ENCODE results near the gene PSORS1C1.

The PSORS1C1 gene

DNA sequence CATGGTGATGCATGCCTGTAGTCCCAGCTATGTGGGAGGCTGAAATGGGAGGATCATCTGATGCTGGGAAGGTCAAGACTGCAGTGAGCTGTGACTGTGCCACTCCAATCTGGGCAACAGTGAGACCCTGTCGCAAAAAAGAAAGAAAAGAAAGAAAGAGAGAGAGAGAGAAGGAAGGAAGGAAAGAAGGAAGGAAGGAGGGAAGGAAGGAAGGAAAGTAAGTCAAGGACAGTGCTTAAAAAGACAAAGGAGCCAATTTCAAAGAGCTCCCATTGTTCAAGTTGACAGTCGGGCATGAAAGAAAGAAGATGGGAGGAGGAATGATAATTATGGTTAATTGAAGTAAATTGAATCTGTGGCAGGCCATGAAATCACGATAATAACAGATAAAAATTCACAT lies 18.4 kb upstream of the PSORS1C1 start:
- no peak for DNase-seq (ENCODE audit: low spot score)

DNA sequence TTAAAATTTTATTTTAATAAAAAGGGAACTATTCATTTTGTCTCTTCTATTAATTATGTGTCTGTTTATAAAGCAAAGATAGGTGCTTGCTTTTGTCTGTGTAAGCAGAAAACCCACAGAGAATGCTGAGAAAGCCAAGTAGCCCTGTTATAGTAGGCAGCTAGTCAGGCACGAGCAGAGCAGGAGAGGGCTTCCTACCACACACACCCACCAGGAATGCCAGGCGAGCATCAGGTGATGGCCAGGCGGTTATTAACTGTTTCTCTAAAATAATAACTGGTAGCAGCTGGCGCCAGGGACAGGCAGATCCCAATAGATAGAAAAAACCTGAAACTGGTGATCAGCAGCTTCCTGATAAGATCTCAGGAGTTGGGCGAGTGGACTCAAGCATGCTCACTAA lies 17.9 kb upstream of the PSORS1C1 start:
- no peak for DNase-seq (ENCODE audit: low spot score)

DNA sequence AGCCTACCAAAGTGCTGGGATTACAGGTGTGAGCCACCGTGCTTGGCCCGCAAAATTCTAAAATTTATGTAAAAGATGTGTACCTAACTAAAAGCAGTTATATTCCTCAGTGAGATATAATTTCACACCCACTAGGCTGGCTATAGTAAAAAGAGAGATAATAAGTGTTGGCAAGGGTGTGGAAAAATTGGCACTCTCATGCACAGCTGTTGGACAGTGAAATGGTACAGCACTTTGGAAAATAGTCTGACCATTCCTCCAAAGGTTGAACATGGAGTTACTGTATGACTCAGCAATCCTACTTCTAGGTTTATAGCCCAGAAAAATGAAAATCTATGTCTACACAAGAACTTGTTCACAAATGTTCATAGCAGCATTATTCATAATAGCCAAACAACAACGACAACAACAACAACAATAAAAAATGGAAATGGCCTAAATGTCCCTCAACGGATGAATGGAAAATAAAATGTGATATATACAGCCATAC lies 16.1 kb upstream of the PSORS1C1 start:
- no peak for DNase-seq (ENCODE audit: low spot score)

DNA sequence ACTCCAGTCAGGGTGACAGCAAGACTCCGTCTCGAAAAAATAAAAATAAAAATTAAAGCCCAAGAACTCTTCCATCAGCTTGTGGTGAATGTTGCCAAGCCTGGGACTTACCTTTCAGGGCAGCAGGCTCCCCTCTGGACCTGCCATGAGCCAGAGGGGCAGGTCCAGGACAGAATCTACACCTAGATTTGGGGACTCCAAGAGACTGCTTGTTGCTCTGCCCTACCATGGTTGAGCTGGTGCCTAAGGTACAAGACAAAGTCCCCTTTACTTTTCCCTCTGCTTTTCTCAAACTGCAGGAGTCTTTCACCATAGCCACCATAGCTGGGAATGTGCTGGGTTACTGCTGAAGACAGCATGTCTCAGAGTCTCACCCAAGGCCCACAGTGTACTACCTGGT lies 11.5 kb upstream of the PSORS1C1 start:
- DNase-seq (ENCODE audit: low spot score) = no peak

DNA sequence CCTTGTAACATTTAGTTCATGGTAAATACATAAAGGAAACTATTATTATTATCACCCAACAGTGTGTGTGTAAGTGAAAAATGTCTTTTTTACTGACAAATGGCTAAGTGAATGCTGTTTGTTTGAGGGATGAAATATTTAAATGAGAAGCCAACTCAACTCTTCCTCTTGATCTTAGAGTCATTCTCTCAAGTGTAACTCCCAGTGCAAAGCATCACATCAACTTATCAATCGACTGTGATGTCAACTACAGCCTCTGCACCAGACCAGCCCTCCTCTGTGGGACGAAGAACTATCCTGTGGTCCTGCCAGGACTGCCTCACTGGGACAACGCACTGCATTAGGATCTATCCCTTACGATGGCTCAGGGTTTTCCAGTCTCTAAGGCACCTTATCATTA lies 7.5 kb upstream of the PSORS1C1 start:
- DNase-seq (ENCODE audit: low spot score) = no peak

DNA sequence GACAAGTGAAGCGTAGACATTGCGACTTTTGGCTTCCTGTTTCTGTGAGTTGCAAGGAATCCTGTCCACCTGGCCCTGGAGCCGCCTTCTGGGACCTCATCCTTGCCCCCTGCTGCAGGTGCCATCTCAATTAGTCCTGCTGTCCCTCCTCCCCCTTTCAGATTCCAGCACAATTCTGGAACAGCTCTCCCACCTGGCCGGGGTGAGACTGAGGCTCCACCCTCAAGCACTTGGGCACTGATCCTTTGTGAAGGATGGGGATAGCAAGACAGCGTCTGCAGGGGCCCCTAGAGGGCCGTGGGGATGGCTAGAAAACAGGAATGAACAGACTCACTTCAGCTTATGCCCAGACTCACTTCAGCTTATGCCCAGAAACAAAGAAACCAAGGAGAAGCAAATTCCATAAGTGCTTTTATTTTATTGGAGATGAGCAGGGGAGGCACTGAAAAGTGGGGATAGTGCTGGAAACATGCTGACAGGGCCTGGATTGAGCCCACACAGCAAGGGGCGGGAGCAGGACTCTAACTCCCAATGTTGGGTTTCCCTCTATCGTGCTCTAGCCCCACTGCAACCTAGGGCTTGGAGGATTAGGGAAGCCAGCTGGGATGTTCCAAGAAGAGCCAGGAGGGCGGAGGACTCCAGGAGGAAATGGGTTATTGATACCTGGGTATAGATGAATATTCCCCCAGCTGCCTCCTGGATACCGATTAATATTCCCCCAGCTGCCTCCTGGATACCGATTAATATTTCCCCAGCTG lies 3.6 kb upstream of the PSORS1C1 start:
- DNase-seq (ENCODE audit: low spot score) = no peak

DNA sequence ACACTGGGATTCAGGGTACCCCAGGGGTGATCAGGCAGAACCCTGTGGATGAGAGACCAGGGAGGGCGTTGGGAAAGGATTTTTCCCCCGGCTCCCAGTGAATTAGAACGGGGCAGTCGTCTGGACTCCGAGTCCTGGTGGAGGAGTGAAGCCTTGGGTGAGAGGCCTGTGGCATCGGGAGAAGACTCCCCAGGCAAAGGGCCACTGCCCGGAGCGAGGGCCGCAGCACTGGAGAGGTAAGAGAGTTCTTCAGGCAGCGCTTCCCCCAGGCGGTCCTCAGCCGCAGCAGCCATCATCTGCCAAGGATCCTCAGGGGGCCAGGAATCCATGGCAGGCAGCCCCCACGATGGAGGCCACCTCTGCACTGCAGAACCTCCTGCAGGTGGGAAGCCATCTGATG lies 2.9 kb upstream of the PSORS1C1 start:
- no peak for DNase-seq (ENCODE audit: low spot score)

DNA sequence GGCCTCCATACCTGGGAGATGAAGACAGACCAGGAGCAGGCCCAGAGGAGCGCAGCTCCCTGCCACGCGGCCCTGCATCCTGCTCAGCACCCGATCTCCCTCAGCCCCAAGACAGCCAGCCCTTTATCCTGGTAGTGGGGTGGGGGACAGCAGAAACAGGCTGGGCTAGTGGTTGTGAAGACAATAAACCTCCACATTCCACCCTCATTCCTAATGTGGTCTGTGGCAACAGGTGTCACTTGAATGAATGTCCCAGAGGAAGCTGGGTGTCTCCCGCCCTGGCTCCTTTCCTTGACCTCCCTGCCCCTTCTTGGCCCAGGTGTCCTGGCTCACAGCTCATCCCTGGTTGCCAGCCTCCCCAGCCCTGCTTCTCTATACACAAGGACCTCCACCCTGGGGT lies 2.1 kb upstream of the PSORS1C1 start, which contains the start of gene C6orf15:
TSS of gene C6orf15 (minus strand) at position 98 of the 400 bp plus-strand sequence. CDS start at position 78, 20 bp downstream.
- DNase-seq (ENCODE audit: low spot score) = no peak

DNA sequence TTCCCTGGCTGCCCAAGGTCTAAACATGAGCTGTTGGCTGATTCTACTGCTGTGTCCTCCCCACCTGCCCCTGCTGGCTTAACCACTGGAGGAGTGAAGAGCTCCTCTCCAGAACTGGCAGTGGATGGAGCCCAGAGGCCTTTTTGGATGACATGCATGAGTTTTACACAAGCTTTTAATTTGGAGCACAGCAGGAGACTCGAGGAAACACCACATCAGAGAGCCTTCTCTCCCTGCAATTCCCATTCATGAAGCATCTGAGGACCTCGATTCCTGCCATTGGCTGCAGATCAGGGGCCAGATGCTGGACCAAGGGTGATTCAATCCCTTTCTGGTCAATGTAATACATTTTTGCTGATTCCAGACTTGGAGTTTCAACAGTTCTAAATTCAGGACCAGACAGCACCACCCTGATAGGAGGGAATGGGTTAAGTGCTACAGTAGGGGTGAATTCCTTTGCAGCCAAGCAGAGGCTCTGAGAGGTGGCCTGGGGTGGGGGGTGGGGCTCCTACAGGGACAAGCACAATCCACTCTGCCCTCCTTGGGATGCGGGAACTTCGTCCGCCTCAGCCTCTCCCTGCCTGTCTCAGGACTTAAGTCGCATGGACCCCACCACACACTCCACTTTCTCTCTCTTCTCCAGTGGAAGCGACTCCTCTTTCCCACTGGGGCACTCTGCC lies 599 bp upstream of the PSORS1C1 start:
- no peak for DNase-seq (ENCODE audit: low spot score)

DNA sequence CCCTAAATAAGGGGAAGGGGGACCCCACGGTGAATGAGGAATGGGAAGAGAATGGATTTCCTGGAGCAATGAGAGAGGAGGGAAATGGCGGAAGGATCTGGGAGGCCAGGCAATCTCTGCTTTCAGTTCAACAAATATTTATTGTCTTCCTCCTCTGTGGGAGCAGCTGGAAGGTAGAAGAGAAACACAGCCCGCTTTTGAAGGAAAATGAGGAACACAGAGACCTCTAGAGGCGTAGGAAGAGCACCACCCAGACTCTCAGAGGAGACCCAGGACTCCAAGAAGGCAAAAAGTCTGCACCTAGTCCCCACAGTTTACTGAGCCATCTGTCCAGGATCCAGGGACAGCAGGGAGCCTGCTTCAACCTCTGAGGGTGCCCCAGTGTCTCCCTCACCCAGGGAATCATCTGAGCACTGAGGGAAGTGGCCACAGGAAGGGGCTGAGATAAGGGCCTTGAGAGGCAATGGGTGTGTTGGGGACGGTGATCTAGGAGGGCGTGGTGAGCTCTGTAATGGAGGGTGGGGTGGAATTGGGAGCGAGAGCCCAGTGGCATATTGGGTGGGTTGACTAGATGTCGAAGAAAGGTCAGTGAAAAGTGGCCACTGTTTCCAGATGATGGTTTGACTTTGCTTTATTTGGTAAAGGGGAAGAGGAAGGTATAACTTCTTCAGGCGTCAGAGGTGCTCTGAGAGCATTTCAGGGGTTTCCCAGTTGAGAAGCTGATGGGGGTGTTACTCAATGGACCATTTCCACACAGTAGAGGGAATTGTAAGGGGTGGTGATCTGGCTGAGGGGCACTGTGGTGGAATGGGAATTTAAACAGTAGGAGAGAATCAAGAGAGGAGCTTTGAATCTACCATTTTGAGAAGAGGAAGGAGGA lies 610 bp downstream of the PSORS1C1 start:
- peak; percentile 12 for DNase-seq (ENCODE audit: low spot score)

DNA sequence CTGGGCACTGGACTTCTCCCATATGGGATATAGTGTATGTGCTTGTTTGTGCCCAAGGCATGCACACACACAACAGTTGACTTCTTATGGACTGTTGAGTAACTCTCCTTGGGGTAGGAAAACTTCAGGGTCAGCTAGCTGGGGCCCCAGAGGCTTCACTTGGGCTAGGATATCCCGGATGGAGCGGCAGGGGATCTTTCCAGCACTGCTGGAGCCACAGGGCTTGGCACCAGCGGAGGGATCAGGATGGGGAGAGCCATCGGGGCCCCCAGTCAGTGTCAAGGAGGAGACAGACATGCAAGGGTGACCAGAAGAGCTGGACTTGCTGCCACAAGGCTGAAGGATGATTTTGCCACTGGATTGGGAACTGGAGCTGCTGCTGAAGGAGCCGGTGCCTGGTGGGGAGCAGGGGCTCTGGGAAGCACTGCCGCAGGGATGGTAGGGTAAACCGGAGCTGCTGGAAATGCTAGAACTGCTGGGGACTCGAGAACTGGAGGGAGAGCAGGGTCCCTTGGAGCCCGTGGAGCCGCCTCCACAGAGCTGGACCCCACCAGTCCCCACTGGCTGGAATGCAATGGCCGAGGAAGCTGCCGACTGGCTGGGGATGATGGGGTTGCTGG lies 1.5 kb downstream of the PSORS1C1 start:
- no peak for DNase-seq (ENCODE audit: low spot score)

DNA sequence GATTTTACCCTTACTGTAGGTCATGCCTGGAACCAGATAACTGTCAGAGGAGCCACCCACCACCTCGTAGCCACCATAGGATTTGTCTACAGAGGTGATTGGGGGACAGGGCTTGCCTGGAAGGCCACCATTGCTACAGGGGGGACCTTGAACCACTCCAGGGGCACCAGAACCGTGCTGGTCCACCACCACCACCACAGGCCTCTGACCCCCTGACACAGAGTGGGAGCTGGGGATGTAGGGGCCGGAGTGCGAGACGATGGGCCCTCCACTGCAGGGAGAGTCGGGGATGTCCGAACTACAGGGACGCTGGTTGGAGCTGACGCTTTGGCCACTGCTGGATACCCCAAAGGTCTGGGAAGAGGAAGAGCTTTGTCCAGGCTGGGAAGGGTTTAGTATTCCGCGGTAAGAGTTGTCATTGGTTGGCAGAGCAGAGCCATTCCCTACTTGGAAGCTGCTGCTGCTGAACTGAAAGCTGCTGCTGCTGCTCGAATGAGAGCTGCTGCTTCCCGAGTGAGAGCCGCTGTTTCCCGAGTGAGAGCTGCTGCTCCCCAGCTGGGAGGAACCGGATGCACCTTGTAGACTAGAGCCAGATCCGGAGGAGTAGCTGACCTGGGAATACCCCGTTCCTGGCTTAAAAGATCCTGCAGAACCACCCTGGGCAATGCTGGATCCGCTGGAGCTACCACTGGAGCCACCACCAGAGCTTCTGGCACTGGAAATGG lies 2.2 kb downstream of the PSORS1C1 start:
- no peak for DNase-seq (ENCODE audit: low spot score)

DNA sequence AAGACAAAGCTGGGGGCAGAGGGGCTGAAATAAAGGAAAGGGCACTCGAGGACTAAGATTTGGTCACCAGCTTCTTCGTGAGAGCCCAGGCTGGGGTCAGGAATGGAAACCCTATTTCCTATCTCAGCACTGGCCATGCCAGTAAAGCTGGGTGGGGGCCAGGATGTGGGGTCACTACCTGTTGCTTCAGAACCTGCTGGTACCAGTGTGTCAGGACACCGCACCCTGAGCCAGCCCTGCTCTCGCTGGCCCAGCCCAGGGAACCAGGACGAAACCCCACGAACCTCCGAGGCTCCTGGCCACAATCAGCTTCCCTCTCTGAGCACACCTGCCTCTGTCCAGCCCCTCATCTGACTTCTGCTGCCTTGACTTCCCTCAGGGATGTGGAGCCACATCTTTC lies 3.6 kb downstream of the PSORS1C1 start:
- no peak for DNase-seq (ENCODE audit: low spot score)

DNA sequence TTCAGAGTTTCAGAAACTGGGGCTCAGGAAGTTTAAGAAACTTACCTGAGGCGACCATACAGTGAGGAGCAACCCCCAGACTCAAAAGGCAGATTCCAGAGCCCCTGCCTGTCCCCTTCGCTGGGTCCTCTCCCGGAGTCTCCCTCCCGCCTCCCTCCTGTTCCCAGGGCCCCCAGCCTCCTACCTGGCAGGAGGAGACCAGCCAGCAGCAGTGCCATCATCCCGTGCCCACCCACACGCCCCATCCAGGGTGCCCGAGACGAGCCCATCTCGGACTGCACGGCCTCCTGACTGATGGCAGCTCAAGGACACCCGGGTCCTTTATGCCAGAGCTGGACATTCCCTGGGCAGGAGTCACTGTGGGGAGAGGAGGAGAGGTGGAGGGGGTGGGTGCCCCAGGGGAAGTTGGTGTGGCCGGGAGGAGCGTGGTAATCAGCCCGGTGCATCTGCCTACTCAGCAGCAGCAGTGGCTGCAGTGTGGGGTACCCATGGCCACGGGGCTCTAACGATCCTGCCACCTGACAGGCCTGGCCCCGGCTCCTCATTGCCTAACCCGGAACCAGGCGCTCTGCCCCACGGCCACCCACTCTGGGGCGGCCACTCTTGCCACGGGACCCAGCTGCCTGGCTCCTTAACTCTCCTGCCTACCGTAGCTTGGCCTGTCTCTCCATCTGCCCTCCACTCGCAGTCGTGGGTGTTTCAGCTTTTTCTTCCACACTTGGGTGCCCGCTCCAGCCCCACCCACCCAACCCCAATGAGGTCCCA lies 5.7 kb downstream of the PSORS1C1 start, which contains the start of gene CDSN:
TSS of gene CDSN (minus strand) at position 296 of the 765 bp plus-strand sequence. CDS start at position 269, 27 bp downstream.
- DNase-seq (ENCODE audit: low spot score) = no peak

DNA sequence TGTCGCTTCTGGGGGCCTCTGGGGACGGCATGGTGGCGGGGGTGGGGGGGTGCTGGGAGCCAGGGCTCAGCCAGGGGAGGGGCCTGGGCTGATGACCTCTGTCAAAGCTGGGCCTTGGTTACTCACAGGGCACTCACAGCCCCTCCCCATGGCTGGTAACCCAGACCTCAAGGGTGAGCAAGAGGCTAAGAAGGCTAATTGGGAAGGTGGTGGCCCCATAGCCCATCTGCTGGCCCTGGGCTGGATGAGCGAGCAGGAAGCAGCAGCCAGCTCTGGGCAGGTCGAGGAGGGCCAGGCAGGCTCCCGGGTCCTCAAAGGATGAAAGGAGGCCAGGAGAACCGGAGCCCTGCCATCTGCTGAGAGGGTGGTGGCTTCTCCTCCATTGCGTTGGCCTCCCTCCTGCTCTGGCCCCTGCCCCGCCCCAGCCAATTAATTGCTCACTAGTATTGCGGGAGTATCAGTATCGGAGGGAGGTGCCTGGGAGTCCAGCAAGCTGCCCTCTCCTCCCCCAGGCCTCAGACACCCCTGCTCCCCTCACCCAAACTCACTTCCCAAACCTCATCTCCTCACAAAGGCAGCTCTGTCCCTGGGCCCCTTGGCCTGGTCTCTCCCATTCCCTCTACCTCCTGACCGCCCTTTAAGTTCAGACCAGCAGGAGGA lies 6.7 kb downstream of the PSORS1C1 start:
- no peak for DNase-seq (ENCODE audit: low spot score)

DNA sequence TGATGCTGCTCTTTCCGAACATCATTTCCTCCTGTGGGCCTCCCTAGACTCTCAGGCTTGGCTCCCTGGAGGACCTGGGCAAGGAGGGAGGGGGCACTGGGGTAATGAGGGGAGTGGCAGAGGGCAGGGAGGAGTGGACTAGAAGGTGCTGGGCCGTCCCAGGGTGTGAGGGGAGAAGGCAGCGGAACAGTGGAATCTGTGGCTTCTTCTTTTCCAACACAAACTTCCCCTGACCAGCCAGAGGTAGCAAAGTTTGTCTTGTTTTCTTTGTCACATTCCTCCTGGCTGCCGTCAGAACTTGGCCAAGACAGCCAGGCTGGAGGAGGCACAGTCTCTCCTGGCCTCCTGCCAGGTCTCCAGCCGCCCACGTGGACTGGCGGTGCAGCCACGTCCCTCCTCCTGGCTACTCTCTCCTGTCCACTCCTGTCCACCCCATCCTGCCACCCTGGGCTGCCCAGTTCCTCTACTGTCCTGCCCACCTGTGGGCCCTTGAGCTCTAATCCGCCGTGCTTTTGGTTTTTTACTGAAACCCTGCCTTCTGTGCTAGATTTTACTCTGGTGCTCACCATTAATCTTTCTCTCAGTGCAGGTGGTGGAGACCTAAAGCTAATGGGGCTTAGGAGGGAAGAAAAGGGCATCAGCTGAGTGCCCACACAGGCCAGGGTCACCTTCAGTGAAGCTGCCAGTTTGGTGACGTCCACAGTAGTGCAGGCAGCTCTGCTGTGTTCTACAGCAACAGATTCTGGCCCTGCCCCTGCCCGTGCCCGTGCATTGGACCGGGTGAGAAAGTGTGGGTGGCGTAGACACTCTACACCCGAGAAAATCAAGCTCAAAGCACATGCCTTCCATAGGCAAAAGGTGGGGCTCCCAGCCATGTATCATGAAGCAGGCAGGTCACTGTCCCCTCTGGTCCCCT lies 8.4 kb downstream of the PSORS1C1 start:
- DNase-seq (ENCODE audit: low spot score) = no peak

DNA sequence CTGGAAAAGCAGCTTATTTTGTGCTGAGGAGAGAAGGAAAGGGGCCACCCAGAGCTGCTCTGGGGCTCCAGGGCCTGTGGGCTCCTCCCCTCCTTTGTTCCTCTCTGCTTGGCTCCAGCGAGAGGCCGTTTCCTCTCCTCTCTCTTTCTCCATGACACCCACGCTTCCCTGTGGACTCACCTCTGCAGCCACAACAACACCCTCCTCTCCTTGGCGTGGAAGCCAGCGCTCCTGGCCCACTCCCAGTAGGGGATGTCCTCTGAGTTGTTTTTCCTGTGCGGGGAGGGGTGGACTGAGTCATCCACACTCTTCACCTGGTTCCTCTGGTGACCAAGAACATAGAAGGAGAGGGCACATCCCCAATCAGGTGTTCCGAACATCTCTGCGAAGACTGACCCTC lies 10.6 kb downstream of the PSORS1C1 start:
- no peak for DNase-seq (ENCODE audit: low spot score)

DNA sequence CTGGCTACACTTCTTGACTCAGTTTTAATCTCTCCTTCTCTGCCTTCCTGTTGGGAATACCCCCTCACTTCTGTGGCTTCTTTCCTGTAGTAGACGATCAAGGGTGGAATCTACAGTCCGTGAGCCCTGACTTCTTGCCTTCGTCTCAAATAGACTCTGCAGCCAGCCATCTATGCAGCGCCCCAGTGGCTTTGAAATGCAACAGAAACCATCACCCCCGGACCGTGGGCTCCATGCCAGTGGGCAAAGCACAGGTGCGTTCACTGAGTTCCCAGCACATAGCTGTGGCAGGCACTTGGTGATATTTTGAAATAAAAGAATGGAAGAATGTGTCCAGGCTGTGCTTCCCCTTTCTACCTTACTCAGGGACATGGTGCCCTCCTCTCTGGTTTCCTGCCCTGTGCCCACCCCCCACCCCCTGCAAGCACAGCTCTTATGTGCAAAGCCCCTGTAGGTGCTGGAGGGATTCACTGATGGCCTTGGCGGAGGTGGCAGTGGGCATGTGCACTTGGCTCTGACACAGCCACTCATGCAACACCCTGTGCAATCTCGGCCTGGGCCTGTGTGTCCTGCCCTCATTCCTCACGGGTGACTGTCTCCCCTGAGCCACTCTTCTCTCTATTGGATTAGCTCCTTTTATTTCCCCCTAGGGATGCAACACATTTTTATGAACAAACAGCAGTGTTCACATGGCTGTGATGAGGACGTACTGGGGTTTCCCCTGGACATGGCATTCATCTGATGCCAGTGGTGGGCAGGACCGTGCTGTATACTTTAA lies 11.2 kb downstream of the PSORS1C1 start:
- no peak for DNase-seq (ENCODE audit: low spot score)
